T-helper 1 cell treated with Interleukin-12 subunit alpha and Interleukin-12 subunit beta and Interleukin-4 antibody, amounts not matched to agents 30 ng/mL and 1 ng/mL, for 36 hours (primary cell): ENCODE data around the gene GRID1. TPM values are rescaled to one million over a fixed set of nuclear protein-coding genes. Genes with fewer than 3 reads are reported as not detected.

Experiments used
- intact Hi-C: fragments of 100-400 bp; cut with micrococcal nuclease; formaldehyde crosslinking; loops from one replicate; pipeline ENCODE4 v1.15.1; 2024
- total RNA-seq: library from RNA; stranded (reverse); gene quantifications from 2 replicates; pipeline ENCODE4 v1.2.3, GENCODE V29; 2022

GRID1 gene
- total RNA-seq, 1 donor from 2014 or later = not detected

DNA sequence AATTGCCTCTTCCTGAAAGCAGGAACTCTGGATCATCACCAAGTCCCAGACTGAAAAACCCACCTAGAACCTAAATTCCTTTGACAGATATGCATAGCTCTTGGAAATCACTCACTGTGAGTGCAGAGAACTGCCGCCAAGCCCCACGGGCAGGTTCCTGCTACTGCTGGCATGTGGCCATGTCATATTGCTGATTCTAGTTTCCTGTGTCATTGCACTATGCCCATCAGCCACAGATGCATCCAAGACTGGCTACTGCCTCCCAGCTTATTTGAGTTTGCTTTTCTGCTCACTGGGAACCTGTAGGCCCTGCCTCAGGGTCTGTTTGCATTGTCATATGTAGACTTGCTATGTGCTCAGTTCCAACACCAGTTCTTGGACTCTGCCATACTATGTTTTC, 786.0 kb downstream of the GRID1 start:
- intact Hi-C loops = no loop called here

DNA sequence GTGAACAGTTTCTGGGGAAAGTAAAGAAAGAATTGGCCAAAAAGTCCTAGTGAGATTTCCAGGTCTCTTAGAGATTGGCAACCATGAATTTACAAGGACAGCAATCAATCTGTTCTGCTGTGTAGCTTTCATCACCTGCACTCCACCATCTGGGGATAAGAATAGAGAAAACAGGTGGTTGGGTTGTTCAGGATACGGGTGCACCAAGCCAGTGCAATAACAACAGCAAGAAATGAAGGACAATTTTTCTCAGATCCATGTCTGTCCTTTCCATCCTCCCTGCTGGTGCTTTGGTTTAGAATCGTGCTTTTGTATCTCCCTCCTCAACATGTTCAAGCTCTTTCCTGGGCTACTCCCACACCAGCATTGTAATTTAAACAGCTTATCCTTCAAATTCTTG, 787.7 kb downstream of the GRID1 start:
- intact Hi-C loops = no loop called here

DNA sequence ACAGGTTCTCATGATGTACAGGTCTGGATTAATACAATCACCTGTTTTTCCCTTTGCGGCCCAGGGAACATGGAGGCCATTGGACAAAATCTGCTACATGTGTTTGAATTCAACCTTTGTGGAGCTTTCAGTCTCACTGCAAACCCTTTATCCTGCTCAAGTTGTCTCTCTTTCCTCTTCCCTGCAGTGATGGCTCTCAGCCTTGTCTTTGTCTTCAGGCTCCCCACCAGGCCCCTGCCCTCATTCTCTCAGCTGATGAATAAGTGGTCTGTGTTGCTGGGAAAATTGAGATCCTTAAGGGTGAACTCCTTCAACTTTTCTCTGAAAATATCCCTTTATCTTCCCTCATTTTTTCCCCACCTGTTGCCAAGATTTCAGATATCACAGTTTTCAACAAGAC, 791.2 kb downstream of the GRID1 start:
- intact Hi-C loops = no loop called here

DNA sequence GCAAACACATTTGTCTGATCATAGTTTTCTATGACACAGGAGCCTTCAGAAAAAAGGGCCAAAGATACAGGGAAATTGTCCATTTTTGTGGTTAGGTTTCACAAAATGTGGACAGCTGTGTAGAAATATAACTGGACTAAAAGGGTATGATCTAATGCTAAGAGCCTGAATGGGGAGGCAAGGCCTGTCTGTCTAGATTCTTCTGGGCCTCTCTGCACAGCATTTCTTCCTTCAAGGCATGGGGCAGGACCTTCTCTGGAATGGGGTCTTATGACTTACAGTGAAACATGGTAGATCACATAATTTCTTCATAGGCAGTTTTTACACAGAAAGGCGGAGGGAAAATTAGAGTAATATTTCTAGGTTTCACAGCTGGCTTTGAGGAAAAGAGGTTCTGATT, 795.7 kb downstream of the GRID1 start:
- intact Hi-C loops = no loop called here

DNA sequence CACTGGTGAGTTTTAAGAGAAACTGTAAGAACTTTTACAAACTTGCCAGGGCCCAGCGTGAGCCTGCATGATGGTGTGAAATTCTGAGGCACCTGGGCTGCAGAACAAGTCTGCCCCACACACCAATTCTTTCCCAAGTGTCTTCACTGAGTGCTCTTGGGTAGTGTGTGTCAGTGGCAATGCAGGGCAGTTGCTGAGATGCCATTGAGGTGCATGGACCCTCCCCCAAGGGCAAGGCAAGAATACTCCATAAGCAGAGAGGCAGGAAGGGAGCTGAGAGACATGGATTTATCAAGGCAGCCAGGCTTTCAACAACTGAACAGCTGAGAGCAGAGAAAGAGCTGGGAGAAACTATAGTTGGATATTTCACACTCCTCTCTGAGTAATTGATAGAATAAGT, 801.2 kb downstream of the GRID1 start:
- intact Hi-C loops = no loop called here

DNA sequence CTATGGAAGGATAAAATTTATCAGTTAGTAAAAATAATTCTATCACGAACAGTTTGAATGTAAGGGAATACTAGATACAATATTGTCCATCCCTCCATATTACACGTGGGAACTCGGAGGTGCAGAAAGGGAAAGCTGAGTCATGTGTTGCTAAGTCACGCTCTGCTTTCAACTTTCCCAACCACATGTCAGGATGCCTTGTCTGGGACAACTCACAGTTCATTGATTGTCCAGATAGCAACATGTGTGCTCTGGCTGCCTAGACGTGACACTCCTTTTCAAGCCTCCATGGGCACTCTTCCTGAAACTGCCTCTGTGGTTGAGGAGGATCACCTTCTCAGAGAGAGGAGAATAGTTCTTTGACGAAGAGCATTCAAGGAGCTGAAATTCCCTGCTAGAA, 808.1 kb downstream of the GRID1 start:
- intact Hi-C loops = no loop called here

DNA sequence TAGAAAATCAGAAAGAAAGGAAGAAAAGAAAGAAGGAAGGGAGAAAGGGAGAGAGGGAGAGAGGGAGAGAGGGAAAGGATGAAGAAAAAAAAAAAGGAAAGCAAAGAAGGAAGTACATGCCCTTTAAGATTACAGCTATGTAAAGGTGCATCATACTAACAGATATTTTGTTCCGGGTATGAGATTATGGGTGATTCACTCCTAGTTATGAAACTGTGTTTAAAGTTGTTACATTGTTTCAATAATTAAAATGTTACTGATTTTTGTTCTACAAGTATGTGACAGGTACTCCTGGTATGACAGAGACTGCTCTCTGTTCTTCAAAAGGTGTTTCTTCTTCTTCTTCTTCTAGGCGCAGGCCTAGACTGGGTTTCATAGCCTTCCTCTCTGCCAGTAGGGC, 808.9 kb downstream of the GRID1 start:
- intact Hi-C loops = no loop called here

DNA sequence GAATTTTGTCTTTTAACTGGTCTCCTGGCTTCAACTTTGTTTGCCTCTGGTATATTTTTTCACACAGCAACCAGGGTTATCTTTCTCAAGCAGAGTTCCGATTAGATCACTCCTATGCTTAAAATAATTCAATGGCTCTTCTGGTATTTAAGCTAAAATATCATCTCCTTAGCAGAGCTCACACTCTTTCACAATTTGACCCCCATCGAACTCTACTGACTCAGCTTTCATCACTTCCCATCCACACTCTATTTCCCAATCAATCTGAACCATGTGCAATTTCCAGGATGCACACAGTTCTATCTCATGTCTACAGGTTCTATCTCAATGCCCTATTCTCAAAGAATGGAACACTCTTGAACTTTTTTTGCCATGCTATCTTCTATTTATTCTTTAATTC, 809.5 kb downstream of the GRID1 start:
- intact Hi-C loops = no loop called here

Other genes with a start within 250 kb of the GRID1 start
- 47.5 and 49.1 TPM in 2 replicates for gene WAPL, start 155.0 kb upstream of the GRID1 start, total RNA-seq